NT2/D1 (cell line): Measurements from ENCODE around the gene CYB561A3.
A peak's percentile ranks its signal among the peaks of the same experiment; 100 is the strongest.

Source experiments
- DNase-seq: peaks from one replicate; pipeline ENCODE4 v3.0.0-alpha.2; 2011; ENCODE audit warnings: low read depth, low spot score
- H3K27me3 ChIP-seq: 2 replicates; pipeline ENCODE4 v1.6.0; 2011; ENCODE audit warnings: mild to moderate bottlenecking; ENCODE audit not compliant: insufficient read length, insufficient read depth
- H3K36me3 ChIP-seq: 2 replicates; pipeline ENCODE4 v1.6.1; 2011; ENCODE audit warnings: mild to moderate bottlenecking, low read length, mixed read lengths; ENCODE audit not compliant: insufficient read depth, insufficient read length
- H3K4me1 ChIP-seq: 2 replicates; pipeline ENCODE4 v1.5.1; 2011; ENCODE audit not compliant: insufficient read depth, insufficient read length
- H3K4me3 ChIP-seq: 2 replicates; pipeline ENCODE4 v1.5.1; 2011; ENCODE audit warnings: low read depth; ENCODE audit not compliant: insufficient read length
- H3K9ac ChIP-seq: 2 replicates; pipeline ENCODE4 v1.6.0; 2011; ENCODE audit warnings: low read depth; ENCODE audit not compliant: insufficient read length
- H3K9me3 ChIP-seq: 2 replicates; pipeline ENCODE4 v1.5.1; 2011; ENCODE audit warnings: mild to moderate bottlenecking, low read length; ENCODE audit not compliant: insufficient read depth
- SUZ12 ChIP-seq: IDR thresholded peaks from 2 replicates; pipeline ENCODE4 v1.6.1; 2011; ENCODE audit not compliant: insufficient read length, insufficient read depth; ENCODE audit errors: extremely low read depth
- YY1 ChIP-seq: IDR thresholded peaks from 2 replicates; pipeline ENCODE4 v1.6.1; 2011; ENCODE audit not compliant: insufficient read length, insufficient read depth
- ZNF274 ChIP-seq: IDR thresholded peaks from 2 replicates; pipeline ENCODE4 v1.6.1; 2011; ENCODE audit warnings: mild to moderate bottlenecking, low read depth, low read length

Gene CYB561A3

DNA sequence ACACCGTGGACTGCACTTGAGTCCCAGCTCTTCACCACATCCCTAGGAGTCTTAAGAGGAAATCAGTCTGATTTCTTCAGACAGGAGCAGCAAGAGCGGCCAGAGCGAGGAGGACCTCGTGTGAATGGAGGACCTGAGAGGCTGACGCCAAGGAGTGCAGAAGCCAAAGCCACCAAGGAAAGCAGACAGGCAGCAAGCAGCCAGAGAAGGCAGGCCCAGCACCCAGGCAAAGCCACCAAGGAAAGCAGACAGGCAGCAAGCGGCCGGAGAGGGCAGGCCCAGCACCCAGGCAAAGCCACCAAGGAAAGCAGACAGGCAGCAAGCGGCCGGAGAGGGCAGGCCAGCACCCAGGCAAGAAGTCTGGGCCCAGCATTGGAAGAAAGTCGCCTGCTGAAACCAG is 11.8 kb downstream of the CYB561A3 start:
- H3K9me3 ChIP-seq: no peaks in the 10 kb centered on the region
- H3K36me3 ChIP-seq: peaks cover 77% of the 10 kb centered on the region
- TF ChIP-seq YY1 (no peak), SUZ12 (no peak), ZNF274 (no peak)
- DNase-seq: no peak
- H3K27me3 ChIP-seq: no peaks in the 10 kb centered on the region
- H3K4me3 ChIP-seq: no peak overlapping the region
- H3K9ac ChIP-seq: no peak overlapping the region
- peaks cover 11% of the 10 kb centered on the region for H3K4me1 ChIP-seq

DNA sequence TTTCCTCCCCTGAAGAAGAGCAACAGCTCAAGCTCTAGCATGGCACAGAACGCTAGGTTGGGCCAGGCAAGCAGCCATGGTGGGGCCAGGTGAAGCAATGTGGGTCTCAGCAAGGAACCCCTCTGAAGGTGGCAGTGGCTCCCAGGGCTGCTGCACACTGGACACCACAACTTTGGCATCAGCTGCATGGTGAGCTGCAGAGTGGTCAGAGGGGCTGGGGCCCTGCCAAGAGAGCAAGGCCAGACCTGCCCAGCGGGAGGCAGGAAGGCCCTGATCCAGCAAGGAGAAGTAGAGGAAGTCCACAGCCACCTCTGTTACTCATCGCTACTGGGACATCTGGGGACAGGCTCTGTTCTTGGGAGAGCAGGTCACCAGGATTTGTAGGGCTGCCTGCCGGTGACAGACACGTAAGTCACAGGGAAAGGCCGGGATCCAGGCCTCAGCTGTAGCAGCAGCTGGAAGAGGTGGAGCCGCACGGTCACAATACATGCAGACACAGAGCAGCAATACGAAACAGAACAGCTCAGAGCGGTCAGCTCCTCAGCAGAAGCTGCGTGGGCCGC is 12.4 kb downstream of the CYB561A3 start:
- DNase-seq: no peak

DNA sequence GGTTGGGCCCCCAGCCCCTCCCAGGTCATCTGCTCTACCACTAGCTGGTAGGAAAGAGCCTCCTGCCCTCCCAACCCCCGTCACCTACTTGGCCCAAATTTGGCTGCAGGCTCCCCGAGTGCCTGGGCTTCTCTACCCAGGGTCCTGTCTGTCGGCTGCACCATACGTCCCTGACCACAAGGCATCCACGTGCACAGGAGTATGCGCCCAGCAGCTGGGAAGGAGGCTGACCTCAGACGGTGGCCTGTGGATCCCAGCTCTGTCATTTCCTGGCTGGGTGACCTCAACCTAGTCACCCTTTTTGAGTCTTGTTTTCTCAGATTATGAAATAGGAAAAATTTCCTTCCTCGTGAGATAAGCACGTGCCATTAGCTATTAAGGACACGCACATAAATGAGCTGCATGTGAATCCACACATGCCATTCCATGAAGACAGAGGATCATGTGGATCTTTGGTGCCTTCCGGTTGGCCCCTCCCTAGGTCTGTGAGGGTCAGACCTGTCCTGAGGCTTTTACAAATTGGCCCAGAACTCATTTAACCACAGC is 13.7 kb downstream of the CYB561A3 start:
- Histone ChIP-seq H3K27me3 (no peaks in the 10 kb centered on the region), H3K4me3 (no peak overlapping the region), H3K9ac (no peak overlapping the region), H3K4me1 (peaks cover 16% of the 10 kb centered on the region), H3K9me3 (no peaks in the 10 kb centered on the region), H3K36me3 (peaks cover 74% of the 10 kb centered on the region)
- DNase-seq: no peak
- TF ChIP-seq ZNF274 (no peak), SUZ12 (no peak), YY1 (no peak)

More for the DNA sequence above, 12.4 kb downstream of the CYB561A3 start:
- no peaks in the 10 kb centered on the region for H3K27me3 ChIP-seq
- H3K9me3 ChIP-seq: no peaks in the 10 kb centered on the region
- peaks cover 74% of the 10 kb centered on the region for H3K36me3 ChIP-seq
- peaks cover 12% of the 10 kb centered on the region for H3K4me1 ChIP-seq
- H3K4me3 ChIP-seq: no peak overlapping the region
- no peak overlapping the region for H3K9ac ChIP-seq
- TF ChIP-seq SUZ12 (no peak), ZNF274 (no peak), YY1 (no peak)

DNA sequence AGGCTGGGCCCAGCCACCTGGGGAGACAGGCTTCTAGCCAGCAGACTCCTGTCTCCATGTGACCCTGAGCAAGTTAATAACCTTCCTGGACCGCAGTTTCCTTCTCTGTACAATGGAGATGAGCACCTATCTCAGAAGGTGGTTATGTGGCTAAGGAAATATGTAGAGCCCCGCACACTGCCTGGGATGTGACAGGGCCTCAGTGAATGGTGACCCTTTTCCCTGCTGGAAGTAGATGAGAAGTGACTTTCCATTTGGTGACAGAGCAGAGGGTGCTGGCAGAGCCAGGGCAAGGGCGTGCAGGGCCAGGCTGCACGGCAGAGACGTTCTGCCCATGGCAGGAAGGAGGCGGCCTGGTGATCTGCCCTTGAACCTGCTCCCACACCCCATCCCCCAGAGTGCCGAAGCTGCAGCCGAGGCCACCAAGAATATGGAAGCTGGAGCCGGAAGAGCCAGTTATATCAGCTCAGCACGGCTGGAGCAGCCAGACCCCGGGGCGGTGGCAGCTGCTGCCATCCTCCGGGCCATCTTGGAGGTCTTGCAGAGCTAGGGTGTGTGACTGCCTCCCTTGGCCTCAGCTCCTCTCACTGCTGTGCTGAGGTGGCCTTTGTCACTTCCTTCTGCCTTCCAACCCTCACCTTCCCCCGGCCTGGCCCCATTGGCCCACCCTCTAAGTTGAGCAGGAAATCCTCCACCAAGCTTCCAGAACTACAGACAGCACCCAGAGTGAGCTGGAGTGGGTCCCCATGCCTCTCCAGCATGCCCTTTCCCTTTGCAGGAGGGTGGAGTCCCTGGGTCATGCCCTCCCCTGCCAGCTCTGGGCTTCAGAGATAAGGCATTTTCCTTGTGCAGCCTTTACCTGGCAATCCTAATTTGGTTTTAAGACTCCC is 15.5 kb downstream of the CYB561A3 start:
- no peak for DNase-seq
- Histone ChIP-seq H3K9ac (peak overlapping the region; percentile 53), H3K4me3 (no peak overlapping the region), H3K36me3 (peaks cover 71% of the 10 kb centered on the region), H3K27me3 (no peaks in the 10 kb centered on the region), H3K4me1 (peaks cover 16% of the 10 kb centered on the region), H3K9me3 (no peaks in the 10 kb centered on the region)
- TF ChIP-seq ZNF274 (no peak), YY1 (no peak), SUZ12 (no peak)

DNA sequence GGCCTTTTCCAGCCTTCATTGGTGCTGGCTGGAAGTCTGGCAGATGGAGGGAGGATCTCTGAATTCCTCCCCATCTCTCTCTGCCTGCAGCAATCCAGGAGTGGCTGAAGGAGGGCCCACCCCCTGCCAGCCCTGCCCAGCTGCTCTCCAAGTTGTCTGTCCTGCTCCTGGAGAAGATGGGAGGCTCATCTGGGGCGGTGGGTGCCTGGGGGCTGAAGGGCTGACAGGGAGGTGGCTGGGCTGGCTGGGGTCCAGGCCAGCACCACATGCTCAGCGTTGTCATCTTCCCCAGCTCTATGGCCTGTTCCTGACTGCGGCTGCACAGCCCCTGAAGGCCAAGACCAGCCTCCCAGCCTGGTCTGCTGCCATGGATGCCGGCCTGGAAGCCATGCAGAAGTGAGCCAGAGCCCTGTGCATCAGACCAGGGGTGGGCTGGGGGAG is 16.5 kb downstream of the CYB561A3 start:
- Histone ChIP-seq H3K4me1 (peaks cover 15% of the 10 kb centered on the region), H3K36me3 (peaks cover 64% of the 10 kb centered on the region), H3K27me3 (no peaks in the 10 kb centered on the region), H3K9ac (peak overlapping the region; percentile 53), H3K9me3 (no peaks in the 10 kb centered on the region), H3K4me3 (no peak overlapping the region)
- TF ChIP-seq ZNF274 (no peak), YY1 (no peak), SUZ12 (no peak)
- no peak for DNase-seq

DNA sequence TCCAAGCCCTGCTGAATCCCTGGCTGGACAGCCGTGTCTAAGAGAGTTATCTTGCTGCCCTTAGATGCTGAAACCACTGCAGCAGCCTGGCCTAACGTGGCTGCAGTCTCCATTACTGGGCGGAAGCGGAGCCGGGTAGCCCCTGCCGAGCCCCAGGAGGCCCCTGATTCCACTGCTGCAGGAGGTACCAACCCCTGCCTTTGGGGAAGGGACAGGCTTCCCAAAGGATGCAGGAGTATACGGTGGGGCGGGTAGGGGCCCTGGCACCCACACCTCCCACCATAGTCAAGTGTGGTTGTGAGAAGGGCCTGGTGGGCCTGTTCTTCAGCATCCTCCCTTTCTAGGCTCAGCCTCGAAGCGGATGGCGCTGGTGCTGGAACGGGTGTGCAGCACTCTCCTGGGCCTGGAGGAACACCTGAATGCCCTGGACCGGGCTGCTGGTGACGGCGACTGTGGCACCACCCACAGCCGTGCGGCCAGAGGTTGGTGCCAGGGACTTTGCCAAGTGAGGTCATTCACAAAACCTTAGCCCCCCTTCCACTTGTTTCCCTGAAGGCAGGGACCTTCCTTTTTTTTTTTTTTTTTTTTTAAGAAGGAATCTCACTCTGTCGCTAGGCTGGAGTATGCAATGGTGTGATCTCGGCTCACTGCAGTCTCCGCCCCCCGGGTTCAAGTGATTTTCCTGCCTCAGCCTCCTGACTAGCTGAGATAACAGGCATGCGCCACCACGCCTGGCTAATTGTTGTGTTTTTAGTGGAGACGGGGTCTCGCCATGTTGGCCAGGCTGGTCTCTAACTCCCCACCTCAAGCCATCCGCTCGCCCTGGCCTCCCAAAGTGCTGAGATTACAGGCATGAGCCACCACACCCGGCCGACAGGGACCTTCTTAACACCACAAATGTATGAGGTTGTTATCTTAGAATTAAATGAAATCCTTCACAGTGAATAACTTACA is 17.6 kb downstream of the CYB561A3 start:
- Histone ChIP-seq H3K9ac (no peak overlapping the region), H3K36me3 (peaks cover 59% of the 10 kb centered on the region)
- no peak for TF ChIP-seq SUZ12
- no peak for TF ChIP-seq YY1
- no peak for TF ChIP-seq ZNF274

More for the DNA sequence above, 17.6 kb downstream of the CYB561A3 start:
- Histone ChIP-seq H3K4me3 (no peak overlapping the region), H3K27me3 (no peaks in the 10 kb centered on the region), H3K9me3 (no peaks in the 10 kb centered on the region), H3K4me1 (peaks cover 15% of the 10 kb centered on the region)
- no peak for DNase-seq
